Measurements from ENCODE around the gene ZC3H12C.

DNA sequence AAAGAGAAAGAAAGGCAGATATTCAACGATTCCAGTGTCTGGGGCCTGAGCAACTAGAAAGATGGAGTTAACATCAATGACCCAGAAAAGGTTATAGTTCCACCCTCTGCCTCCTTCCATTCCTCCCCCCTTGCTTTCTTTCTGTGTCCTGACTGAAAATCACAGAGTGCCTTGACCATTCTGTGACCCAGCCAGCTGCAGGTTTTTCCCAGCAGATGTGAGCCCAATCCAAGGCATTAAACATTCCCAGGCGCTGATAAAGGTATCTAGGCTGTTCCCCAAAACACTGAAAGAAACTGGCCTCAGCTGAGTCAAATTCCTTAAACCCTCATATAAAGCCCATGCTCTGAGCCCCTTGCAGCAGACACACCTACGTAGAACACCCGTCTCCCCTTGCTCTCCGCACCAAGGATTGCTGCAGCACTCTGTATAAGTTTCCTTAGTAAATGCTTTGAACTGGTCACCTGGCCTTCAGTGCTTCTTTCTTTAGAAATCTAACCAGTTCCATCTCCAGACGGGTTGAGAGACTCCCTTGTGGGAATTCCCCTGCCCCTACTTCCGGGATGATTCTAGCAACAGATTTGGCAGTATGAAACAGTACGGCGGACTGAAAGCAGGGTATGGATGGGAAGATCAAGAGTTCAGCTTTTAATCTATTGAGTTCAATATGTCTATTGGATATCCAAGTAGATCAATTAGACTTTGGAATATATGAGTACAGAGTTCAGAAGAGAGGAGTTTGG is 48.8 kb upstream of the ZC3H12C start:
- TF ChIP-seq, protein P1, sequence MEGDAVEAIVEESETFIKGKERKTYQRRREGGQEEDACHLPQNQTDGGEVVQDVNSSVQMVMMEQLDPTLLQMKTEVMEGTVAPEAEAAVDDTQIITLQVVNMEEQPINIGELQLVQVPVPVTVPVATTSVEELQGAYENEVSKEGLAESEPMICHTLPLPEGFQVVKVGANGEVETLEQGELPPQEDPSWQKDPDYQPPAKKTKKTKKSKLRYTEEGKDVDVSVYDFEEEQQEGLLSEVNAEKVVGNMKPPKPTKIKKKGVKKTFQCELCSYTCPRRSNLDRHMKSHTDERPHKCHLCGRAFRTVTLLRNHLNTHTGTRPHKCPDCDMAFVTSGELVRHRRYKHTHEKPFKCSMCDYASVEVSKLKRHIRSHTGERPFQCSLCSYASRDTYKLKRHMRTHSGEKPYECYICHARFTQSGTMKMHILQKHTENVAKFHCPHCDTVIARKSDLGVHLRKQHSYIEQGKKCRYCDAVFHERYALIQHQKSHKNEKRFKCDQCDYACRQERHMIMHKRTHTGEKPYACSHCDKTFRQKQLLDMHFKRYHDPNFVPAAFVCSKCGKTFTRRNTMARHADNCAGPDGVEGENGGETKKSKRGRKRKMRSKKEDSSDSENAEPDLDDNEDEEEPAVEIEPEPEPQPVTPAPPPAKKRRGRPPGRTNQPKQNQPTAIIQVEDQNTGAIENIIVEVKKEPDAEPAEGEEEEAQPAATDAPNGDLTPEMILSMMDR (IDR thresholded peaks at IDR 0.05; ENCODE audit: low read depth, low read length) = no peak
- no peak for TF ChIP-seq POLR2A (IDR thresholded peaks at IDR 0.05; ENCODE audit: extremely low read depth, insufficient read length)
- TF ChIP-seq, protein P2, sequence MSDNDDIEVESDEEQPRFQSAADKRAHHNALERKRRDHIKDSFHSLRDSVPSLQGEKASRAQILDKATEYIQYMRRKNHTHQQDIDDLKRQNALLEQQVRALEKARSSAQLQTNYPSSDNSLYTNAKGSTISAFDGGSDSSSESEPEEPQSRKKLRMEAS (IDR thresholded peaks at IDR 0.05; ENCODE audit: low read depth, low read length) = no peak
